Colon (tissue), 2 donors: ENCODE results near the gene TBCC.
A peak's percentile ranks its signal among the peaks of the same experiment; 100 is the strongest.
"Not testable (repeated sequence)": the region's sequence is repeated elsewhere in the genome, so short reads cannot be mapped to it uniquely, and the experiment has no call there.

Source experiments
- FAIRE-seq: peaks from 2 replicates; lab custom pipeline; 2012; peaks lifted over from hg19 to GRCh38; lab: Jason Lieb, UNC
- donor health status: control.
- donor health status: control.

Gene TBCC

DNA sequence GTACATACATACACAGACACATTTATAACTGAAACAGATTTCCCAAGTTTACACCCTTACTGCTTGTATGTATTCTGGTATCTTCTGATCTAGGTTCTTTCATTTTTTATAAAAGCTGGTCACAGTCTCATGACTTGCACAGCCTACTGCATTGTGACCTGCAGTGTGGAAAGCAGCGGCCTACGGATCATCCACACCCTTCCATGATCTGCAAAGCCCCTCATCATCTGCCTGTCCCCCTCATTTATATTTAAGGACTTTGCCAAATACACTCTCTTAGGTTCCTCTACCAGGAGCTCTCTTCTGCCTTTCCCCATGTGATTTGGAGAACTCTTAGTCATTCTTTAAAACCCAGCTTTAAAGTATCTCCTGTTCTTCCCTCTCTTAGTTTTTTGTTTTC, 23.9 kb upstream of the TBCC start:
- FAIRE-seq: no peak

GRCh38 chr6:42769051-42769450, 23.1 kb upstream of the TBCC start:
- no peak for FAIRE-seq

DNA sequence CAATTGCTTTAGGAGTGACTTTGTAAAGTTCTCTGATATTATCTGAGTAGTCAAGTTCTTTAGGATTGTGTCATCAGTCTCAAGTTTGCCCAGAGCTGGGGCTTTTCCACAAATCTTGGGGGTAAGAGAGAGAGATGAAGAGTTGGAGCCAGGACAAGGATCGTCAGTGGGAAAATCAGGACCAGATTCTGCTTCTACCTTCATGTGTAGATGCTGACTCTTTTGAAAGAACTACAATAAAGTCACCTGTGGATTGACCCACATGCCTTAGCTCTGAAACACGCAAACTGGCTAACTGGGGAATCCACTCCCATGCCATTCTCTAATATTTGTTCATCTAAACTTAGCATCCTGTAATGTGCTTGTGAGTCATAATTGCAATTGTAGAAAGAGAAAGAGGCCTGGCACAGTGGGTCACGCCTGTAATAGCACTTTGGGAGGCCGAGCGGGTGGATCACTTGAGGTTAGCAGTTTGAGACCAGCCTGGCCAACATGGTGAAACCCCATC, 20.3 kb upstream of the TBCC start:
- no peak for FAIRE-seq

GRCh38 chr6:42764911-42765648, 19.2 kb upstream of the TBCC start:
- FAIRE-seq: no peak

DNA sequence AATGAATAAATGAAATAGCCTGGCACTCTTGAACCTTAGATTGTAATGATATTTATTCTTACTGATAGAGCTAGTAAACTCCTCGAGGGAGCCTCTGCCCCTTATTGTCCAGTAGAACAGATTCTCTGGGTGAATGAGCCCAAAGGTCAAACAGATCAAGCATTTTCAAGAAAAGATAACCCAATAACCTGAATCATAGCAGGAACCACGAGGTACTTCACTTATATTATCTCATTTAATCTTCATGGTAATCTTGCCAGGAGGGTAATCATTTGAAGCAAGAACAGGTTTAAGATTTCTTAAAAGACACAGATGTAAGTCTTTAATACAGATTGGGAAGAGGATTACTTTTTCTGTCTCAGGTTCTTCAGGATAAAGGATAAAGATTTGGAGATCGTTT, 17.0 kb upstream of the TBCC start:
- peak; percentile 21 for FAIRE-seq

- no peak for FAIRE-seq
Measured at GRCh38 chr6:42762426-42762859, 16.5 kb upstream of the TBCC start.

- FAIRE-seq: no peak
Measured at GRCh38 chr6:42761287-42762067, 15.6 kb upstream of the TBCC start.

- no peak for FAIRE-seq
Measured at GRCh38 chr6:42758756-42759430, 13.0 kb upstream of the TBCC start.

DNA sequence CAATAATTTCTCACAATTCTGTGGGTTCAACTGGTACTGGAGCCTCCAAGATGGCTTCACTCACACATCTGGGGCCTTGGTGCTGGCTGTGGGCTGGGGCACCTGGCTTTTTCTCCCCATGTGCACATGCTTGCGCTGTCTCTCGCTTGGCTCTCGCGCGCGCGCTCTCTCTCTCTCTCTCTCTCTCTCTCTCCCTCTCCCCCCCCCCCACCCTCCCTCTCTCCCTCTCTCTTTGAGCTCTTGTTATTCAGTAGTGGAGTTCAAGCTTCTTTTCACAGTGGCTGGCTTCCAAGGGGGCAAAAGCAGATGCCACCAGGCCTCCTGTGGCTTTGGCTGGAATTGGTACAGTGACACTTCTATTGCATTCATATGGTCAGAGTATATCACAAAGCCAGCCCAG, 10.8 kb upstream of the TBCC start:
- no peak for FAIRE-seq

GRCh38 chr6:42754759-42755158, 8.9 kb upstream of the TBCC start:
- FAIRE-seq: no peak

DNA sequence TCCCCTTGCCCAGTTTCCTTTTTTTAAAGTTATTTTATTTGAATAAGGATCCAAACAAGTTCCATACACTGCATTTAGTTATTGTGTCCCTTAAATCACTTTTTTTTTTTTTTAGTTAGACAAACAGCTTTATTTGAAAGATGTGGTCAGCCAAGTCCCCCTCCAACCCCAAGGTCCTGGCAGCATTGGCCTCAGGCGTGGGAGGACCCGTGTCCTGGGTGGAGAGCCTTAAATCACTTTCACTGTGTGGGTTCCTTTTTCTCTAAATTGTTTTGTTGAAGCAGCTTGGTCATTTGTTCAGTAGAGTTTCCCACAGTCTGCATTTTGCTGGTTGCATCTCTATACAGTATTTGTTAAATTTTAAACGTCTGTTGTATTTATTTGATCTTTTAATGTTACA, 5.2 kb upstream of the TBCC start:
- FAIRE-seq: no peak

GRCh38 chr6:42748203-42748898, 2.4 kb upstream of the TBCC start:
- no peak for FAIRE-seq

DNA sequence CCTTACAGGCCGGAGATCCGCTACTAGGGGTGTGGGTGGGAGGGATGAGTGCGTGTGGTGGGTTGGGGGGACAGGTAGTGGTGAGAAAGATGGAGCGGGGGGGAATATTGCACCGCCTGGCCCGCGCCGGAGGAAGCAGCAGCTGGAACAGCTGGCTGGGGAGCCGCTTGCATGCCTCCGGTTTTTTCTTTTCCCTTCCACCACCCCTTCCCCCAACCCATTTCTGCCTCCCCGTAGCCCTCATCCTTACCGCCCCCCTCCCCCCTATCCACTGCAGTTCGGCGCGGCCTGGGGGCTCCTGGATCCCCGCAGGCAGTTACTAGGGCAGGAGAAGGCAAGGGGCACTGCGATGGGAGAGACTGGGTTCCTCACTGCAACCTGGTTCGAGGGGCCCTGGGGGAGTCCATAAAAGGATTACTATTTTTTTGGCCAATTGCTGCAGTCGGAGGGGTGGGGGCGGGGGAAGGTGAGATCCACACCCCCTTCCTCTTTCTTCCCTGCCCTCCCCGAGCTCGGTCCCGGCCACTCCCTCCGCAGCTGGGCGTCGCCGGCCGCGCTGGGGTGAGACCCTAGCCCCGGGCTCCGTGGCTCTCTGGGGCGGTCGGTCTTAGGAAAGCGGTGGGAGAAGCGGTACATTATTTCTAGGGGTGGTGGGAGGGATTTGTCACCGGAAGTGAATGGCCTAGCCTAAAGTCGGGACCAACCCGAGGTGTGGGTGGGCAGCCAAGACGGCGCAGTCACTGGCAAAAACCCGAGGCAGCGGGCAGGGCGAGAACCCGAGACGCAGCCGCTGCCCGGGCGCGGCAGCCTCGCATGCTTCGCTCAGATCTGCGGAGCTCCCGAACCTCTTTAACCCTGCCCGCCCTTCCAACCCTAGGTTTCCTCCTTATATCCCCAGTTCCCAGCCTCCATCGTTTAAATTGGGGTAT, 824 bp upstream of the TBCC start:
- FAIRE-seq: no peak

DNA sequence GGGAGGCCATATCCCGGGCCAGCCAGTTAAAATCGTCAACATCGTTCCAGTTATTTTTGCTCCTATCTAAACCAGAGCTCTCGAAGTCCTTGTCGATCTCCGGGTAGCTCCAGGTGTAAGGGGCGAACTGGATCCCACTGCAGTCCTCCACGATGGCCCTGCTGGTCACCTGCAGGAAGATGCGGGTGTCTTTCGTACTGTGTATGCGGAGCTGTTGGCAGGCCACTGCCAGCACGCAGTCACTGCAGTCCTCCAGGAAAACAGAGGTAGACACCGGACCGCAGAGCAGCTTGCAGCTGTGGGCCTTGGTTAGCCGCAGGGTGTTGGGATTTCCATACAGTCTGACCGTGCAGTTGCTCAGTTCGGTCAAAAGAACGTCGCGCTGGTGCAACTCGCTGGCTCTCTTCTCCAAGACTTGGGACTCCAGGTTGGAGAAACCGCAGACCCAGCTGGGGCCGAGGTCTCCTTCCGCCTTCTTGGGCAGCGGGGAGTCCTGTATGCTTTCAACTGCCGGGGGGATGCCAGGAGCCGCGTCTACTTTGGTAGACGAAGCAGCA, 742 bp downstream of the TBCC start:
- no peak for FAIRE-seq

GRCh38 chr6:42744351-42744893, 1.5 kb downstream of the TBCC start:
- no peak for FAIRE-seq

- FAIRE-seq: no peak
Measured at GRCh38 chr6:42742116-42742894, 3.6 kb downstream of the TBCC start.

DNA sequence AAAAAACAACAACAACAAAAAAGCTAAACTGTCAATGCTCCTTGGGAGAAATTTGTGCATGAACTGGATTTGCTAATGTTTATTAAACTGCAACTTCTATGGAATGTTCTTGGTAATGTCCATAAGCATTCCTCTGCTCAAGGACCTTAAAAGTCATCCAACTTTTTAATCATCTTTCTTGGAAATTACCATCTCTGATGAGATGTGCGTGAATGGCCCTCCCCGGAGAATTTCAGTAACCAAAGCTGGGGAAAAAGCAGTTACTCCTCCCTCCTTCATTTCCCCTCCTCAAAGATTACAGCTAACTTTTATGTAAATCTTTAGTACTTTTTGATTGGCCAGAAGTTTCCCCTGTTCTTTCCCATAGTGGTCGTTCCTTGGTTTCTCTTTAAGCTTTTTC, 5.2 kb downstream of the TBCC start:
- no peak for FAIRE-seq

DNA sequence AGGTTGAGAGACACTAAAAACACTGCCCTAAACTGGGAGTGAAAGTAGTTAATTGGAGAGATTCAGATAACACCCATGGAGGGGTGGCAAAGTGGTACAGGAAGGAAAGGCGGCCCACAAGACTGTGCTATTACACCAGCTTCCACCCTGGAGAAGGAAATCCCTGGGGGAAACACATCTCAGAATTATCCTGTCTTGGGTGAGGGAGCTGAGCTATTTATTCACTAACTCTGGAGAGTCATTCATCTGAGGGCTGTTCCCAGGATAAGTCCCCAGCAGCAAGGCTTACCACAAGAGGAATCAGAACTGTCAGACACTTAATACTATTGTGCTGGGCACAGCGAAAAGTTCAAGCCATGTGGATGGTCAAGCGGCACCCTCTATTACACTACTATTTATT, 9.9 kb downstream of the TBCC start:
- no peak for FAIRE-seq

GRCh38 chr6:42733867-42734481, 11.9 kb downstream of the TBCC start:
- not testable (repeated sequence) for FAIRE-seq
